HG03575 (cell line): ENCODE results near the gene ADARB1.

ENCODE experiments used
- ATAC-seq: cut with Tn5 transposase; IDR thresholded peaks from one replicate; pipeline ENCODE4 v1.9.1; 2021; ENCODE audit not compliant: unreplicated experiment, insufficient number of reproducible peaks, low FRiP score; ENCODE audit errors: extremely low read depth

ADARB1 gene

GRCh38 chr21:45169682-45170081 lies 95.3 kb downstream of the ADARB1 start:
- ATAC-seq: no peak

GRCh38 chr21:45170987-45171386 lies 96.6 kb downstream of the ADARB1 start:
- no peak for ATAC-seq

- ATAC-seq: no peak
These were observed 98.0 kb downstream of the ADARB1 start for GRCh38 chr21:45172420-45172819.

GRCh38 chr21:45175326-45176095 lies 101.1 kb downstream of the ADARB1 start:
- ATAC-seq: no peak

- no peak for ATAC-seq
These were observed 101.8 kb downstream of the ADARB1 start for GRCh38 chr21:45176141-45176540.

GRCh38 chr21:45177039-45177438 lies 102.7 kb downstream of the ADARB1 start:
- no peak for ATAC-seq

- no peak for ATAC-seq
These were observed 103.8 kb downstream of the ADARB1 start for GRCh38 chr21:45178070-45178608.

- ATAC-seq: no peak
These were observed 104.6 kb downstream of the ADARB1 start for GRCh38 chr21:45178971-45179370.

- ATAC-seq: no peak
These were observed 105.3 kb downstream of the ADARB1 start for GRCh38 chr21:45179568-45180245.

- ATAC-seq: no peak
These were observed 105.8 kb downstream of the ADARB1 start for GRCh38 chr21:45180246-45180599.

- no peak for ATAC-seq
These were observed 108.6 kb downstream of the ADARB1 start for GRCh38 chr21:45182958-45183357.

- ATAC-seq: no peak
These were observed 109.5 kb downstream of the ADARB1 start for GRCh38 chr21:45183852-45184251.

GRCh38 chr21:45184869-45185268 lies 110.5 kb downstream of the ADARB1 start:
- no peak for ATAC-seq

GRCh38 chr21:45186709-45187108 lies 112.3 kb downstream of the ADARB1 start:
- ATAC-seq: no peak

GRCh38 chr21:45187646-45188045 lies 113.3 kb downstream of the ADARB1 start:
- no peak for ATAC-seq

- no peak for ATAC-seq
These were observed 115.6 kb downstream of the ADARB1 start for GRCh38 chr21:45190013-45190412.

GRCh38 chr21:45192332-45192731 lies 118.0 kb downstream of the ADARB1 start:
- no peak for ATAC-seq

GRCh38 chr21:45196620-45197019 lies 122.2 kb downstream of the ADARB1 start:
- no peak for ATAC-seq

GRCh38 chr21:45199201-45199600 lies 124.8 kb downstream of the ADARB1 start:
- no peak for ATAC-seq

GRCh38 chr21:45200031-45200430 lies 125.7 kb downstream of the ADARB1 start:
- ATAC-seq: no peak
